H9 (cell line): Measurements from ENCODE around the gene ZMYND11. TPM values are rescaled to one million over a fixed set of nuclear protein-coding genes. Genes with fewer than 3 reads are reported as not detected.

Source experiments
- DNase-seq: peaks from one replicate; pipeline ENCODE4 v3.0.0-alpha.2; 2017
- H2AFZ ChIP-seq: one replicate; pipeline ENCODE4 v1.6.1; 2013; ENCODE audit warnings: mild to moderate bottlenecking, low read length, control low read depth, moderate library complexity
- H2AK5ac ChIP-seq: 2 replicates; pipeline ENCODE4 v1.6.1; 2013; ENCODE audit warnings: low read length, control low read depth, mixed read lengths; ENCODE audit not compliant: insufficient read length
- H2BK120ac ChIP-seq: one replicate; pipeline ENCODE4 v1.6.1; 2013; ENCODE audit warnings: low read depth, mild to moderate bottlenecking, low read length, control low read depth, inconsistent platforms; ENCODE audit not compliant: poor library complexity, severe bottlenecking
- H2BK12ac ChIP-seq: 2 replicates; pipeline ENCODE4 v1.6.1; 2013; ENCODE audit warnings: low read length, control low read depth, mixed read lengths, low read depth; ENCODE audit not compliant: insufficient read length
- H2BK15ac ChIP-seq: 2 replicates; pipeline ENCODE4 v1.6.1; 2013; ENCODE audit warnings: low read depth, low read length, control low read depth
- H2BK20ac ChIP-seq: one replicate; pipeline ENCODE4 v1.6.1; 2013; ENCODE audit warnings: low read depth, mild to moderate bottlenecking, low read length, control low read depth, inconsistent platforms; ENCODE audit not compliant: poor library complexity, severe bottlenecking
- H2BK5ac ChIP-seq: 2 replicates; pipeline ENCODE4 v1.6.1; 2013; ENCODE audit warnings: low read length, control low read depth, mixed read lengths; ENCODE audit not compliant: insufficient read length
- H3K14ac ChIP-seq: 2 replicates; pipeline ENCODE4 v1.6.1; 2013; ENCODE audit warnings: low read length, control low read depth; ENCODE audit not compliant: insufficient read depth
- H3K18ac ChIP-seq: 2 replicates; pipeline ENCODE4 v1.6.1; 2013; ENCODE audit warnings: low read depth, mild to moderate bottlenecking, mixed read lengths, low read length, control low read depth; ENCODE audit not compliant: insufficient read length
- H3K23ac ChIP-seq: 2 replicates; pipeline ENCODE4 v1.6.1; 2013; ENCODE audit warnings: low read length, control low read depth, mixed read lengths, low read depth; ENCODE audit not compliant: insufficient read length
- H3K23me2 ChIP-seq: 2 replicates; pipeline ENCODE4 v1.6.1; 2013; ENCODE audit warnings: low read depth, mild to moderate bottlenecking, mixed read lengths, low read length, control low read depth; ENCODE audit not compliant: insufficient read length, poor library complexity, severe bottlenecking
- H3K27ac ChIP-seq: 2 replicates; pipeline ENCODE4 v1.5.1; 2013; ENCODE audit warnings: low read length, control low read depth, mixed read lengths, low read depth; ENCODE audit not compliant: insufficient read length
- H3K27me3 ChIP-seq: 2 replicates; pipeline ENCODE4 v1.6.1; 2013; ENCODE audit warnings: low read length, control low read depth, inconsistent platforms; ENCODE audit not compliant: insufficient read depth
- H3K4ac ChIP-seq: 2 replicates; pipeline ENCODE4 v1.6.1; 2013; ENCODE audit warnings: low read depth, mild to moderate bottlenecking, control low read depth, inconsistent platforms, low read length, moderate library complexity
- H3K4me1 ChIP-seq: 2 replicates; pipeline ENCODE4 v1.6.1; 2013; ENCODE audit warnings: low read length, control low read depth, inconsistent platforms; ENCODE audit not compliant: insufficient read depth
- H3K4me2 ChIP-seq: 2 replicates; pipeline ENCODE4 v1.6.1; 2013; ENCODE audit warnings: low read length, control low read depth, mixed read lengths; ENCODE audit not compliant: insufficient read length, insufficient read depth
- H3K56ac ChIP-seq: 2 replicates; pipeline ENCODE4 v1.6.1; 2013; ENCODE audit warnings: low read depth, mild to moderate bottlenecking, mixed read lengths, low read length, control low read depth; ENCODE audit not compliant: insufficient read length
- H3K79me1 ChIP-seq: 2 replicates; pipeline ENCODE4 v1.6.1; 2013; ENCODE audit warnings: low read depth, mild to moderate bottlenecking, moderate library complexity, low read length, control low read depth, inconsistent platforms; ENCODE audit not compliant: insufficient read depth, poor library complexity, severe bottlenecking
- H3K79me2 ChIP-seq: 2 replicates; pipeline ENCODE4 v1.6.1; 2013; ENCODE audit warnings: low read length, control low read depth, inconsistent platforms; ENCODE audit not compliant: insufficient read depth
- H3K9ac ChIP-seq: 2 replicates; pipeline ENCODE4 v1.6.1; 2013; ENCODE audit warnings: low read length, control low read depth, mixed read lengths; ENCODE audit not compliant: insufficient read length; ENCODE audit errors: extremely low read depth
- H3K9me3 ChIP-seq: one replicate; pipeline ENCODE4 v1.6.1; 2013; ENCODE audit warnings: low read depth, low read length, inconsistent platforms; ENCODE audit not compliant: control insufficient read depth
- H3T11ph ChIP-seq: one replicate; pipeline ENCODE4 v1.6.1; 2013; ENCODE audit warnings: mild to moderate bottlenecking, low read length, control low read depth, inconsistent platforms
- H4K20me1 ChIP-seq: one replicate; pipeline ENCODE4 v1.6.1; 2013; ENCODE audit not compliant: control insufficient read depth, insufficient read length, insufficient read depth
- H4K5ac ChIP-seq: 2 replicates; pipeline ENCODE4 v1.6.1; 2013; ENCODE audit warnings: low read depth, mild to moderate bottlenecking, mixed read lengths, low read length, control low read depth; ENCODE audit not compliant: insufficient read length
- H4K8ac ChIP-seq: replicated peaks from 2 replicates; pipeline ENCODE4 v1.6.1; 2013; ENCODE audit warnings: low read length, control low read depth, mixed read lengths, low read depth; ENCODE audit not compliant: insufficient read length
- H4K91ac ChIP-seq: 2 replicates; pipeline ENCODE4 v1.6.1; 2013; ENCODE audit warnings: low read depth, mild to moderate bottlenecking, moderate library complexity, mixed read lengths, low read length, control low read depth; ENCODE audit not compliant: insufficient read length
- H3K27ac Mint-ChIP-seq, 3 experiments: 2 replicates in 2 of 3; 3 replicates in 1 of 3; pipeline ENCODE4 v1.8.0; 2020 to 2021; ENCODE audit warnings: mixed read lengths in 3 of 3, mild to moderate bottlenecking in 1 of 3, moderate library complexity in 1 of 3
- H3K27me3 Mint-ChIP-seq: 2 replicates; pipeline ENCODE4 v1.8.0; 2021; ENCODE audit warnings: low read depth, mild to moderate bottlenecking, moderate library complexity, mixed read lengths
- H3K36me3 Mint-ChIP-seq, 3 experiments: 2 replicates in 2 of 3; 3 replicates in 1 of 3; pipeline ENCODE4 v1.8.0; 2020 to 2021; ENCODE audit warnings: low read depth in 3 of 3, mixed read lengths in 3 of 3; ENCODE audit not compliant: insufficient read depth in 1 of 3
- H3K4me1 Mint-ChIP-seq, 2 experiments: 2 replicates each; pipeline ENCODE4 v1.8.0; 2020; ENCODE audit warnings: mixed read lengths in 2 of 2
- H3K4me3 Mint-ChIP-seq, 2 experiments: 2 replicates in 1 of 2; 3 replicates in 1 of 2; pipeline ENCODE4 v1.8.0; 2020 to 2021; ENCODE audit warnings: mild to moderate bottlenecking in 2 of 2, mixed read lengths in 2 of 2, moderate library complexity in 1 of 2
- H3K9me3 Mint-ChIP-seq, 2 experiments: 2 replicates in 1 of 2; 3 replicates in 1 of 2; pipeline ENCODE4 v1.8.0; 2020; ENCODE audit warnings: mild to moderate bottlenecking in 2 of 2, mixed read lengths in 2 of 2, moderate library complexity in 1 of 2
- CTCF ChIP-seq: fragments of 200-600 bp; sonication (generic); conservative IDR thresholded peaks from 3 replicates; pipeline ENCODE4 v1.8.0; 2021; ENCODE audit warnings: antibody characterized with exemption, mild to moderate bottlenecking
- WGBS: extraction: QIAGEN DNeasy Blood & Tissue Kit; methylation state at CpG from one replicate; pipeline ENCODE4 v1.1.7; 2013; ENCODE audit warnings: missing lambda C conversion rate, low lambda C conversion rate, mixed read lengths; ENCODE audit not compliant: insufficient read length; ENCODE audit errors: extremely low coverage; 5-methylcytosine and 5-hydroxymethylcytosine counted together
- total RNA-seq: library from RNA; stranded (reverse); gene quantifications from 2 replicates; pipeline ENCODE4 v1.2.1, GENCODE V29; 2021

Gene ZMYND11
- total RNA-seq, 1 experiment from 2014 or later: 33.7 TPM

GRCh38 chr10:87177-88080, 47.8 kb upstream of the ZMYND11 start:
- Histone ChIP-seq H3K79me2 (no peaks in the 10 kb centered on the region), H3K27ac (no peak overlapping the region), H3K4ac (no peak overlapping the region), H2BK5ac (no peak overlapping the region), H3T11ph (no peak overlapping the region), H4K91ac (no peak overlapping the region), H3K4me1 (no peaks in the 10 kb centered on the region), H3K18ac (no peak overlapping the region), H3K9ac (no peak overlapping the region), H3K79me1 (no peaks in the 10 kb centered on the region), H3K14ac (no peak overlapping the region), H2AK5ac (no peak overlapping the region), H2BK20ac (no peak overlapping the region), H4K5ac (no peak overlapping the region), H3K9me3 (no peaks in the 10 kb centered on the region), H2BK120ac (no peak overlapping the region), H3K56ac (no peak overlapping the region), H2BK12ac (no peak overlapping the region), H3K23me2 (no peaks in the 10 kb centered on the region), H2AFZ (no peak overlapping the region), H3K23ac (no peak overlapping the region), H3K27me3 (no peaks in the 10 kb centered on the region), H4K20me1 (no peaks in the 10 kb centered on the region), H4K8ac (no peak overlapping the region), H2BK15ac (no peak overlapping the region), H3K4me2 (no peak overlapping the region)
- no peak for DNase-seq
- Mint-ChIP-seq H3K4me3 (no peak overlapping the region), H3K9me3 (peaks cover 0 to 60% of the 10 kb centered on the region in 2 experiments; a peak in 2 of 5 replicates), H3K27me3 (peaks cover 2% of the 10 kb centered on the region), H3K27ac (no peak overlapping the region), H3K36me3 (no peaks in the 10 kb centered on the region; a peak in 1 of 7 replicates), H3K4me1 (no peaks in the 10 kb centered on the region)
- TF ChIP-seq CTCF: no peak
- no CpG with 5 or more reads among the region's 19 CpGs for WGBS
